Subcutaneous abdominal adipose tissue (tissue), 5 donors: ENCODE results near the gene RUNX3.

Experiments
- H3K27ac ChIP-seq: one replicate; pipeline ENCODE4 v1.7.0; 2013; ENCODE audit warnings: low read depth, mild to moderate bottlenecking, inconsistent platforms, low read length, moderate library complexity
- H3K27me3 ChIP-seq, 5 donors: one replicate each; pipeline ENCODE4 v1.7.0; 2013; ENCODE audit warnings: low read length in 5 of 5, inconsistent platforms in 1 of 5; ENCODE audit not compliant: control insufficient read depth in 5 of 5, insufficient read depth in 4 of 5
- H3K36me3 ChIP-seq, 5 donors: one replicate each; pipeline ENCODE4 v1.7.0; 2013; ENCODE audit warnings: low read length in 5 of 5; ENCODE audit not compliant: control insufficient read depth in 5 of 5, insufficient read depth in 5 of 5
- H3K4me1 ChIP-seq, 5 donors: one replicate each; pipeline ENCODE4 v1.7.0; 2013; ENCODE audit warnings: low read length in 5 of 5, mild to moderate bottlenecking in 3 of 5, moderate library complexity in 1 of 5; ENCODE audit not compliant: control insufficient read depth in 5 of 5, insufficient read depth in 5 of 5
- H3K4me3 ChIP-seq, 5 donors: one replicate each; pipeline ENCODE4 v1.7.0; 2013; ENCODE audit warnings: low read length in 5 of 5, low read depth in 1 of 5
- H3K9ac ChIP-seq, 5 donors: one replicate each; pipeline ENCODE4 v1.7.0; 2013; ENCODE audit warnings: low read length in 5 of 5, mild to moderate bottlenecking in 4 of 5, moderate library complexity in 3 of 5
- H3K9me3 ChIP-seq, 5 donors: one replicate each; pipeline ENCODE4 v1.7.0; 2013; ENCODE audit warnings: low read length in 5 of 5; ENCODE audit not compliant: control insufficient read depth in 5 of 5
- donor health status: healthy.
- donor health status: healthy.
- donor health status: healthy.
- donor health status: healthy.
- donor health status: healthy.

The RUNX3 gene

GRCh38 chr1:24903011-24903461 lies 27.0 kb downstream of the RUNX3 start:
- H3K27me3 ChIP-seq, result peaks cover 15 to 26% (median 19%) of the 10 kb centered on the region in 5 donors
- H3K9me3 ChIP-seq, result no peaks in the 10 kb centered on the region
- H3K4me3 ChIP-seq, result no peak overlapping the region
- no peak overlapping the region for H3K27ac ChIP-seq
- no peaks in the 10 kb centered on the region for H3K36me3 ChIP-seq
- H3K4me1 ChIP-seq, result peaks cover 0 to 3% (median 0%) of the 10 kb centered on the region in 5 donors
- no peak overlapping the region for H3K9ac ChIP-seq

GRCh38 chr1:24902471-24902891 lies 27.6 kb downstream of the RUNX3 start:
- Histone ChIP-seq H3K27me3 (peaks cover 15 to 30% (median 19%) of the 10 kb centered on the region in 5 donors), H3K9me3 (no peaks in the 10 kb centered on the region), H3K4me1 (peaks cover 0 to 3% (median 0%) of the 10 kb centered on the region in 5 donors), H3K9ac (no peak overlapping the region), H3K27ac (no peak overlapping the region), H3K36me3 (no peaks in the 10 kb centered on the region), H3K4me3 (no peak overlapping the region)

GRCh38 chr1:24901791-24902470 lies 28.1 kb downstream of the RUNX3 start:
- no peaks in the 10 kb centered on the region for H3K9me3 ChIP-seq
- no peak overlapping the region for H3K9ac ChIP-seq
- peaks cover 15 to 30% (median 22%) of the 10 kb centered on the region in 5 donors for H3K27me3 ChIP-seq
- H3K27ac ChIP-seq, result no peak overlapping the region
- no peak overlapping the region for H3K4me3 ChIP-seq
- peaks cover 0 to 3% (median 0%) of the 10 kb centered on the region in 5 donors for H3K4me1 ChIP-seq
- H3K36me3 ChIP-seq, result no peaks in the 10 kb centered on the region

- H3K4me3 ChIP-seq, result no peak overlapping the region
- no peak overlapping the region for H3K9ac ChIP-seq
- peaks cover 15 to 30% (median 22%) of the 10 kb centered on the region in 5 donors for H3K27me3 ChIP-seq
- no peaks in the 10 kb centered on the region for H3K36me3 ChIP-seq
- peaks cover 0 to 3% (median 0%) of the 10 kb centered on the region in 5 donors for H3K4me1 ChIP-seq
- H3K27ac ChIP-seq, result no peak overlapping the region
- no peaks in the 10 kb centered on the region for H3K9me3 ChIP-seq
These were observed 28.9 kb downstream of the RUNX3 start for GRCh38 chr1:24900985-24901781.

GRCh38 chr1:24900486-24900849 lies 29.6 kb downstream of the RUNX3 start:
- Histone ChIP-seq H3K9ac (no peak overlapping the region), H3K27ac (no peak overlapping the region), H3K9me3 (no peaks in the 10 kb centered on the region), H3K4me1 (peaks cover 0 to 3% (median 0%) of the 10 kb centered on the region in 5 donors), H3K27me3 (peaks cover 15 to 30% (median 22%) of the 10 kb centered on the region in 5 donors), H3K36me3 (no peaks in the 10 kb centered on the region), H3K4me3 (no peak overlapping the region)

GRCh38 chr1:24899581-24900485 lies 30.2 kb downstream of the RUNX3 start:
- Histone ChIP-seq H3K27me3 (peaks cover 13 to 30% (median 22%) of the 10 kb centered on the region in 5 donors), H3K9ac (no peak overlapping the region), H3K36me3 (no peaks in the 10 kb centered on the region), H3K27ac (no peak overlapping the region), H3K9me3 (no peaks in the 10 kb centered on the region), H3K4me1 (peaks cover 0 to 3% (median 0%) of the 10 kb centered on the region in 5 donors), H3K4me3 (no peak overlapping the region)

GRCh38 chr1:24898909-24899439 lies 31.1 kb downstream of the RUNX3 start:
- Histone ChIP-seq H3K4me3 (no peak overlapping the region), H3K9ac (no peak overlapping the region), H3K9me3 (no peaks in the 10 kb centered on the region), H3K27ac (no peak overlapping the region), H3K36me3 (no peaks in the 10 kb centered on the region), H3K27me3 (peaks cover 9 to 30% (median 22%) of the 10 kb centered on the region in 5 donors), H3K4me1 (peaks cover 0 to 3% (median 0%) of the 10 kb centered on the region in 5 donors)

- H3K9me3 ChIP-seq, result no peaks in the 10 kb centered on the region
- no peak overlapping the region for H3K9ac ChIP-seq
- H3K4me3 ChIP-seq, result no peak overlapping the region
- H3K27ac ChIP-seq, result no peak overlapping the region
- H3K36me3 ChIP-seq, result no peaks in the 10 kb centered on the region
- peaks cover 0 to 3% (median 0%) of the 10 kb centered on the region in 5 donors for H3K4me1 ChIP-seq
- H3K27me3 ChIP-seq, result peaks cover 3 to 28% (median 19%) of the 10 kb centered on the region in 5 donors
These were observed 31.7 kb downstream of the RUNX3 start for GRCh38 chr1:24898152-24898908.
